SU-DHL-6 (cell line): ENCODE results near the gene CADM4.
"Not testable (repeated sequence)": the region's sequence is repeated elsewhere in the genome, so short reads cannot be mapped to it uniquely, and the experiment has no call there.

Experiments
- H2AFZ ChIP-seq: fragments of 200-600 bp; sonication (generic); 2 replicates; pipeline ENCODE4 v1.6.1; 2014; ENCODE audit warnings: low read depth, mild to moderate bottlenecking, moderate library complexity, mixed read lengths, antibody characterized with exemption, low read length; ENCODE audit not compliant: severe bottlenecking
- H3F3A ChIP-seq: fragments of 200-600 bp; shearing (Covaris generic); 2 replicates; pipeline ENCODE4 v1.6.0; 2016; ENCODE audit warnings: antibody characterized with exemption, mild to moderate bottlenecking; ENCODE audit not compliant: insufficient read depth
- H3K27ac ChIP-seq: fragments of 200-600 bp; sonication (generic); 2 replicates; pipeline ENCODE4 v1.5.1; 2016; ENCODE audit warnings: low read depth, mild to moderate bottlenecking, low read length, moderate library complexity, mixed read lengths
- H3K27me3 ChIP-seq: fragments of 200-600 bp; sonication (generic), shearing (Covaris generic); 2 replicates; pipeline ENCODE4 v1.6.0; 2014; ENCODE audit warnings: mild to moderate bottlenecking, low read length
- H3K36me3 ChIP-seq: fragments of 200-600 bp; sonication (generic); 2 replicates; pipeline ENCODE4 v1.6.1; 2014; ENCODE audit warnings: mild to moderate bottlenecking, low read length, mixed read lengths
- H3K4me2 ChIP-seq: fragments of 300-600, 200-600 bp; shearing (Covaris generic), sonication (generic); 2 replicates; pipeline ENCODE4 v1.6.0; 2014; ENCODE audit warnings: low read length, low read depth, mild to moderate bottlenecking; ENCODE audit not compliant: poor library complexity, severe bottlenecking
- H3K4me3 ChIP-seq: fragments of 200-600 bp; sonication (generic); 2 replicates; pipeline ENCODE4 v1.5.1; 2014; ENCODE audit warnings: antibody characterized with exemption, low read length, mild to moderate bottlenecking, mixed read lengths; ENCODE audit not compliant: insufficient read depth, poor library complexity, severe bottlenecking
- H3K79me2 ChIP-seq: fragments of 200-600 bp; sonication (generic); 2 replicates; pipeline ENCODE4 v1.6.1; 2014; ENCODE audit warnings: mild to moderate bottlenecking, low read length, moderate library complexity; ENCODE audit not compliant: insufficient read depth
- H3K9ac ChIP-seq: fragments of 200-600 bp; sonication (generic); 2 replicates; pipeline ENCODE4 v1.7.0; 2014; ENCODE audit warnings: mild to moderate bottlenecking, low read length
- H3K9me2 ChIP-seq: fragments of 200-600 bp; sonication (generic); replicated peaks from 2 replicates; pipeline ENCODE4 v1.6.1; 2014; ENCODE audit warnings: low read length; ENCODE audit not compliant: insufficient read depth
- H3K9me3 ChIP-seq: fragments of 200-600 bp; sonication (generic); 2 replicates; pipeline ENCODE4 v1.6.1; 2014; ENCODE audit warnings: low read length, mixed read lengths; ENCODE audit not compliant: insufficient read depth
- H4K20me1 ChIP-seq: fragments of 200-600 bp; sonication (generic); 2 replicates; pipeline ENCODE4 v1.6.1; 2014; ENCODE audit warnings: low read depth, mild to moderate bottlenecking, antibody characterized with exemption, low read length, moderate library complexity, mixed read lengths
- EZH2phosphoT487 ChIP-seq: fragments of 200-600 bp; sonication (generic), shearing (Covaris generic); conservative IDR thresholded peaks from 2 replicates; pipeline ENCODE4 v1.6.1; 2018; ENCODE audit warnings: mild to moderate bottlenecking, antibody characterized with exemption, low read length, moderate library complexity, mixed read lengths
- TF ChIP-seq, protein P1 (sequence below): fragments of 200-600 bp; sonication (generic); IDR thresholded peaks from one replicate; pipeline ENCODE4 v1.5.1; 2017; ENCODE audit warnings: antibody characterized with exemption, mild to moderate bottlenecking, low read length, moderate library complexity; ENCODE audit not compliant: insufficient read depth, poor library complexity, severe bottlenecking

CADM4 gene

DNA sequence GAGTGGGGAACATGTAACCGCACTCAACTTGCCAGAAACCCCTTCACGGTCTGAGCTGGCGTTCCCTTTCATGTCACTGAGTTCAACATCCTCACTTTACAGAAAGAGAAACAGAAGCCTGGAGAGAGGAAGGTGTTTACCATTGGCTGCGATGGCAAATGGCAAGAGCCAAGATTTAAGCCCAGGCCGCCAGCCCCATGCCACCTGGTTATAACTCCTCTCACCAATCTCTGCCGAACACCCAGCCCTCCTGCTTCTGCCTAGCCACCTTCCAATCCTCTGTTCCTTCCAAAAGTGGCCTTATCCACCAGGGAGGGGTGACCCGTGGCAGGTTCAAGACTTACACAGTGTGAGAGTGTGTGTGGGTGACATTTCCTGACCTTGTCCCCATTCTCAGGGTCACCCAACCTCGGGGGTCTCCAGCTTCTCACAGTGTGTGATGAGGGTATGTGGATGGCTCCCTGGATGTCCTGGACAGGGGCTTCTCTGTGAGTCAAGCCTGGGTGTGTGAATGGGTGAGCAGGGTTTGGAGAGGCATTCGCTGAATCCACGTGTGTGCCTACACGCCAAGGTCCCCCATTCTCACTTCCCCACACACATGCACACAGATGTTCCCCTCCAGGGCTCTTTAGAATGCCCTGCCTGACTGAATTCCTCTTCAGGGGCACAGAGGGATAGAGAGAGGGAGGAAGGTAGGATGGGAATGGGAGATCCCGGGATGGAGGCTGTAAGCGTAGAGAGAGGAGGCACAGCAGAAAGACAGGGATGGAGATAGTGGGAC is 1.2 kb downstream of the CADM4 start:
- Histone ChIP-seq H3K27ac (no peak overlapping the region), H3K9ac (no peak overlapping the region), H3K9me2 (no peaks in the 10 kb centered on the region), H3K4me2 (no peak overlapping the region), H3K9me3 (no peaks in the 10 kb centered on the region), H4K20me1 (no peaks in the 10 kb centered on the region), H3K36me3 (no peaks in the 10 kb centered on the region), H3K4me3 (no peak overlapping the region), H3K79me2 (no peaks in the 10 kb centered on the region), H3K27me3 (no peaks in the 10 kb centered on the region), H2AFZ (no peak overlapping the region), H3F3A (no peaks in the 10 kb centered on the region)
- TF ChIP-seq, protein P1, sequence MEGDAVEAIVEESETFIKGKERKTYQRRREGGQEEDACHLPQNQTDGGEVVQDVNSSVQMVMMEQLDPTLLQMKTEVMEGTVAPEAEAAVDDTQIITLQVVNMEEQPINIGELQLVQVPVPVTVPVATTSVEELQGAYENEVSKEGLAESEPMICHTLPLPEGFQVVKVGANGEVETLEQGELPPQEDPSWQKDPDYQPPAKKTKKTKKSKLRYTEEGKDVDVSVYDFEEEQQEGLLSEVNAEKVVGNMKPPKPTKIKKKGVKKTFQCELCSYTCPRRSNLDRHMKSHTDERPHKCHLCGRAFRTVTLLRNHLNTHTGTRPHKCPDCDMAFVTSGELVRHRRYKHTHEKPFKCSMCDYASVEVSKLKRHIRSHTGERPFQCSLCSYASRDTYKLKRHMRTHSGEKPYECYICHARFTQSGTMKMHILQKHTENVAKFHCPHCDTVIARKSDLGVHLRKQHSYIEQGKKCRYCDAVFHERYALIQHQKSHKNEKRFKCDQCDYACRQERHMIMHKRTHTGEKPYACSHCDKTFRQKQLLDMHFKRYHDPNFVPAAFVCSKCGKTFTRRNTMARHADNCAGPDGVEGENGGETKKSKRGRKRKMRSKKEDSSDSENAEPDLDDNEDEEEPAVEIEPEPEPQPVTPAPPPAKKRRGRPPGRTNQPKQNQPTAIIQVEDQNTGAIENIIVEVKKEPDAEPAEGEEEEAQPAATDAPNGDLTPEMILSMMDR, result no peak
- TF ChIP-seq EZH2phosphoT487, result no peak

GRCh38 chr19:43636121-43636683 is 3.4 kb downstream of the CADM4 start:
- Histone ChIP-seq H3K79me2 (no peaks in the 10 kb centered on the region), H3K4me2 (no peak overlapping the region), H3K4me3 (no peak overlapping the region), H4K20me1 (no peaks in the 10 kb centered on the region), H3K27ac (no peak overlapping the region), H3K9me3 (no peaks in the 10 kb centered on the region), H3K9me2 (no peaks in the 10 kb centered on the region), H3K9ac (no peak overlapping the region), H3K36me3 (no peaks in the 10 kb centered on the region), H3F3A (no peaks in the 10 kb centered on the region), H3K27me3 (no peaks in the 10 kb centered on the region), H2AFZ (no peak overlapping the region)
- TF ChIP-seq EZH2phosphoT487, result no peak
- TF ChIP-seq, protein P1, result no peak

DNA sequence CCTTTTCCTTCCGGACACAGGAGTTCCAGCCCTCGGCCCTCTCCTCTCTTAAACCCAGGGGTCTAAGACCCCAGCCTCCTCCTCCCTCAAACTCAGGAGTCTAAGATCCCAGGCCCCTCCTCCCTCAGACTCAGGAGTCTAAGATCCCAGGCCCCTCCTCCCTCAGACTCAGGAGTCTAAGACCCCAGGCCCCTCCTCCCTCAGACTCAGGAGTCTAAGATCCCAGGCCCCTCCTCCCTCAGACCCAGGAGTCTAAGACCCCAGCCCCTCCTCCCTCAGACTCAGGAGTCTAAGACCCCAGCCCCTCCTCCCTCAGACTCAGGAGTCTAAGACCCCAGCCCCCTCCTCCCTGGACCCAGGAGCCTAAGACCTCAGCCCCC is 4.1 kb downstream of the CADM4 start:
- not testable (repeated sequence) for H3F3A ChIP-seq, H3K79me2 ChIP-seq, H3K27me3 ChIP-seq, H2AFZ ChIP-seq, H3K27ac ChIP-seq, H3K9me2 ChIP-seq, H4K20me1 ChIP-seq, H3K9me3 ChIP-seq, H3K4me3 ChIP-seq, H3K36me3 ChIP-seq, H3K9ac ChIP-seq, H3K4me2 ChIP-seq

DNA sequence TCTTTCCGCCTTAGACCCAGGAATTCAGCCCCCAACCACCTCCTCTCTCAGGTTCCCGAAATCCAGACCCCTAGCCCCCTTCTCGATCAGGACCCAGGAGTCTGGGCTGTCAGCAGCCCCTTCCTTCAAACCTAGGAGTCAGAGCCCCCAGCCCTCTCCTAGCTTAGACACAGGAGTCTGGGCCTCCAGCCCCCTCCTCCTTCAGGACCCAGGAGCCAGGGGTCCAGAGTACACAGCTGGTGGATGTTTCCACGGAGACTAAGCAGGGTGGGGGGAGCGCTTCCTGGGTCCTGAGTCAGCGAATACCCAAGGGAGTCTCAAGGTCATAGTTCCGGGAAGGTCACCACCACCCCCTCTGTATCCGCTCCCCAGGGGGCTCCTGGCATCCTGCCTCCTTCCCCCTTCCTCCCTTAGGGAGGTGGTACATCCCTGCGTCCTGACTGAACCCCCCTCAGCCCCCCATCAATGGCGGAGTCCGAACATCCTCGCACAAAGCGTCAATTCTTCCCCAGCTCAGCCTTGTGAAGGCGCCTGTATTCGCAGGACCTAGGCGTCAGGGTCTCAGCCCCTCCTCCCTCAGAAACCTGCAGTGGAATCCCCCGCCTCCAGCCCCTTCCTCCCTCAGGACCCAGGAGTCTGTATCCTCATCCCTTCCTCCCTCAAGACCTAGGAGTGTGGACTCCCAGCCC is 4.6 kb downstream of the CADM4 start:
- Histone ChIP-seq H3K4me3 (no peak overlapping the region), H2AFZ (no peak overlapping the region), H3K4me2 (no peak overlapping the region)

More for the DNA sequence above, 4.6 kb downstream of the CADM4 start:
- no peaks in the 10 kb centered on the region for H3K27me3 ChIP-seq
- H3K9ac ChIP-seq, result no peak overlapping the region
- H4K20me1 ChIP-seq, result no peaks in the 10 kb centered on the region
- no peaks in the 10 kb centered on the region for H3K9me3 ChIP-seq
- H3K79me2 ChIP-seq, result no peaks in the 10 kb centered on the region
- H3K9me2 ChIP-seq, result no peaks in the 10 kb centered on the region
- no peak overlapping the region for H3K27ac ChIP-seq
- no peaks in the 10 kb centered on the region for H3F3A ChIP-seq
- H3K36me3 ChIP-seq, result no peaks in the 10 kb centered on the region
- TF ChIP-seq EZH2phosphoT487, result no peak
- TF ChIP-seq, protein P1, result no peak
